AG10803 (cell line): ENCODE data around the gene ANP32B.

ENCODE experiments used
- DNase-seq: peaks from one replicate; pipeline ENCODE4 v3.0.0; 2010; ENCODE audit warnings: low read depth
- H3K4me3 ChIP-seq: 2 replicates; pipeline ENCODE4 v1.5.1; 2011; ENCODE audit warnings: mild to moderate bottlenecking, low read length, control low read depth
- CTCF ChIP-seq: conservative IDR thresholded peaks from 2 replicates; pipeline ENCODE4 v1.5.1; 2011; ENCODE audit warnings: mild to moderate bottlenecking, low read length, control low read depth, inconsistent platforms

The ANP32B gene

GRCh38 chr9:98031935-98032334 lies 48.8 kb downstream of the ANP32B start:
- DNase-seq, result peak; percentile 56
- no peak overlapping the region for H3K4me3 ChIP-seq
- TF ChIP-seq CTCF, result no peak

GRCh38 chr9:98034593-98035546 lies 51.7 kb downstream of the ANP32B start:
- peak; percentile 88 for TF ChIP-seq CTCF
- peak; percentile 69 for DNase-seq
- H3K4me3 ChIP-seq, result peak overlapping the region; percentile 33

- TF ChIP-seq CTCF, result no peak
- DNase-seq, result no peak
- no peak overlapping the region for H3K4me3 ChIP-seq
Measured at GRCh38 chr9:98037357-98037756, 54.2 kb downstream of the ANP32B start.

DNA sequence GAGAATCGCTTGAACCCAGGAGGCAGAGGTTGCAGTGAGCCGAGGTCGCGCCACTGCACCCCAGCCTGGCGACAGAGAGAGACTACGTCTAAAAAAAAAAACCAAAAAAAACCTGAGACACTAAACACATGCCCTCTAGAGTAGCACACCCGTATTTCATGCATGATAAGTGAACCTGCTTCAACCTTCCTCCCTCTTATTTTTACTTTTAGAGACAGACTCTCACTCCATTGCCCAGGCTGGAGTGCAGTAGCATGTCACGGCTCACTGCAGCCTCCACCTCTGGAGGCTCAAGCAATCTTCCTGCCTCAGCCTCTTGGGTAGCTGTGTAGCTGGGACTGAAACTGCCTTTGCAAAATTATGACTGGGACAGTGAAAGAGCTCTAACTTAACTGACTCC lies 55.8 kb downstream of the ANP32B start:
- TF ChIP-seq CTCF, result no peak
- H3K4me3 ChIP-seq, result no peak overlapping the region
- DNase-seq, result no peak

GRCh38 chr9:98039607-98040017 lies 56.5 kb downstream of the ANP32B start:
- DNase-seq, result no peak
- no peak overlapping the region for H3K4me3 ChIP-seq
- TF ChIP-seq CTCF, result no peak

- no peak for DNase-seq
- TF ChIP-seq CTCF, result no peak
- no peak overlapping the region for H3K4me3 ChIP-seq
Measured at GRCh38 chr9:98040212-98040611, 57.1 kb downstream of the ANP32B start.

DNA sequence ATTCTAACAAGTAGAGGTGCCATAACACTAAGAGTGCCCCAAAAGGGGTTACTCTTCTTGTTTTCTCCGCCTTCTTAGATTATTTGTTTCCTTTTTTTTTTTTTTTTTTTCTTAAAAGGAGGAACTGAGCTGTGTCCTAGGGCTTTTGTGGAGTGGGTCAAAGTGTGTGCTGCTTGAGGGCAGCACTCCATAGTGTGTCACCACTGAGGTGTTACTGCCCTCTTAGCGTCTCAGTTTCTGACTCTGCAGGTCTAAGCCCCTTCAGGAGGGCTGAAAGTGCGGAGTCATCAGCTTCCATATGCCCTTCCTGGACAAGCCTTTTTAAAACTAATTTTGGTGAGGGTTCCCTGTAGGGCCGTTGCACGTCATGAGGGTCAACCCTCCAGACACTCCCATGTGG lies 60.8 kb downstream of the ANP32B start:
- TF ChIP-seq CTCF, result no peak
- no peak for DNase-seq

More for the DNA sequence above, 60.8 kb downstream of the ANP32B start:
- H3K4me3 ChIP-seq, result no peak overlapping the region
